Stimulated activated CD4-positive, alpha-beta T cell treated with anti-CD3 and anti-CD28 coated beads, Interleukin-1b, Interleukin-23, amount 100 ng/mL, for 4 hours (primary cell): Measurements from ENCODE around the gene ASH1L.
"Not testable (repeated sequence)": the region's sequence is repeated elsewhere in the genome, so short reads cannot be mapped to it uniquely, and the experiment has no call there.

Experiments used
- DNase-seq, 2 donors: peaks; one replicate each; pipeline ENCODE4 v3.0.0-alpha.2; 2020; ENCODE audit warnings: low read depth in 2 of 2

ASH1L gene

GRCh38 chr1:155308493-155309422 lies 253.8 kb downstream of the ASH1L start, which contains the start of gene FDPS:
Gene FDPS (plus strand): TSS chr1:155308866. CDS start chr1:155309790, 924 bp downstream.
- peak; percentile 91 to 95 for DNase-seq

- no peak for DNase-seq
Observed at GRCh38 chr1:155307247-155307740, 255.3 kb downstream of the ASH1L start.

GRCh38 chr1:155305881-155306391 lies 256.7 kb downstream of the ASH1L start:
- no peak for DNase-seq

- no peak for DNase-seq
Observed at GRCh38 chr1:155304558-155305063, 258.0 kb downstream of the ASH1L start.

- DNase-seq: no peak
Observed at GRCh38 chr1:155301342-155301841, 261.2 kb downstream of the ASH1L start, which contains the start of gene PKLR. Gene PKLR (minus strand): TSS chr1:155301438. CDS start chr1:155301395, 43 bp downstream.

GRCh38 chr1:155300553-155301329 lies 261.9 kb downstream of the ASH1L start:
- no peak for DNase-seq

- no peak for DNase-seq
Observed at GRCh38 chr1:155300024-155300423, 262.6 kb downstream of the ASH1L start.

DNA sequence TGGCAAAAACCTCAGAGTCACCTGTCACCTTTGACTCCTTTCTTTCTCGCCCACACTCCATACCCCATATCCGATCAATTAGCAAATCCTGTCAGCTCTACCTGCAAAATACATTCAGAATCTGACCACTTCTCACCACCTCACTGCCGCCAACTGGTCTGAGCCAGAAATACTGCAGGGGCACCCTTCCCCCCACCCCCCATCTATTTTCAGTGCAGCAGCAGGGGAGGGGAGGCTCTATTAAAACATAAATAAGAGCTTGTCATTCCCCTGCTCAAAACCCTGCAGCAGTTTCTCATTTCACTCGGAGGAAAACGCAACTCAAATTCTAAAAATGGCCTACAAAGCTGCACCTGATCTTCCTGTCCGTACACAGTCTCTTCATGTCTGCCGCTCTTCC lies 265.2 kb downstream of the ASH1L start:
- DNase-seq: no peak

- DNase-seq: no peak
Observed at GRCh38 chr1:155296661-155297060, 265.9 kb downstream of the ASH1L start.

DNA sequence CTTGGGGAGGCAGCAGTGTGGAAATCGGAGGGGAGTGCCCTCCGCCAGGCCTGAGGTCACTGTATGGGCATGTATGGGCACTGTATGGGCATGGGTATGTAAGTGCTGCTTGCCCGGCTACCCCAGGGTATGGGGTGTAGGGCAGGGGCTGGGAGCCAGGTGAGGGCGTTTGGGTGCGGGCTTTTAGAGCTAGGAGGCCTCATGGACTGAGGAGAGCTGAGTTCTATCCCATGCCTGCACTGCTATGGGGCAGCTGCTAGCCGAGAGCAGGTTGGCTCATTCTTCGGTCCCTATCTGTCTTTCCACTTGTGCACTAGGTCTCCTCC lies 266.7 kb downstream of the ASH1L start:
- DNase-seq: no peak

DNA sequence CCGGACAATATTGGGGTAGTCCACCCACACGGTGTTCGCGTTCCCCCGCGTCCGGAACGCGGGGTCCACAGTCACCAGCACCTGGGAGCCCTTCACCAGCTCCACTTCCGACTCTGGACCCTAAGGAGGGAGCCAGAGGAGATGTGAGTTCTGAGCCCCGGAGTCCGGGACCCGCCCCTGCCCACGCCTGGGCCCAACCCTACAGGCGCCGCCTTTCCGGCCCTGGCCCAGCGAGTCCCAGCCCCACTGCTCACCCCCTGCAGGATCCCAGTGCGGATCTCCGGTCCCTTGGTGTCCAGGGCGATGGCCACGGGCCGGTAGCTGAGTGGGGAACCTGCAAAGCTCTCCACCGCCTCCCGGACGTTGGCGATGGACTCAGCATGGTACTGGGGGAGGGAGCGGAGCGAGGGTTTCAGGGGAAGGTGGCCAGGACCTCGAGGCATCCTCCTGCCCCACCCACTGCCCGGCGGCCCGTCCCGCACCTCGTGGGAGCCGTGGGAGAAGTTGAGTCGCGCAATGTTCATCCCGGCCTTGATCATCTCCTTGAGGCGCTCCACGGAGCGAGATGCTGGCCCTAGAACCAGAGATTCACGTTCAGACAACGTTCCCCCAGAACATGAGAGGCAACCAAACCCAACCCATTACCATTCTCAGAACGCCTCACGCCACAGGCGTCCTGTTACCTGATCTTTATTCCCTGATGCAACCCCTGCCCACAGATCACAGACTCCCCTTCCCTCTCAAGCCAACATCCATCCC lies 267.2 kb downstream of the ASH1L start:
- DNase-seq: no peak

DNA sequence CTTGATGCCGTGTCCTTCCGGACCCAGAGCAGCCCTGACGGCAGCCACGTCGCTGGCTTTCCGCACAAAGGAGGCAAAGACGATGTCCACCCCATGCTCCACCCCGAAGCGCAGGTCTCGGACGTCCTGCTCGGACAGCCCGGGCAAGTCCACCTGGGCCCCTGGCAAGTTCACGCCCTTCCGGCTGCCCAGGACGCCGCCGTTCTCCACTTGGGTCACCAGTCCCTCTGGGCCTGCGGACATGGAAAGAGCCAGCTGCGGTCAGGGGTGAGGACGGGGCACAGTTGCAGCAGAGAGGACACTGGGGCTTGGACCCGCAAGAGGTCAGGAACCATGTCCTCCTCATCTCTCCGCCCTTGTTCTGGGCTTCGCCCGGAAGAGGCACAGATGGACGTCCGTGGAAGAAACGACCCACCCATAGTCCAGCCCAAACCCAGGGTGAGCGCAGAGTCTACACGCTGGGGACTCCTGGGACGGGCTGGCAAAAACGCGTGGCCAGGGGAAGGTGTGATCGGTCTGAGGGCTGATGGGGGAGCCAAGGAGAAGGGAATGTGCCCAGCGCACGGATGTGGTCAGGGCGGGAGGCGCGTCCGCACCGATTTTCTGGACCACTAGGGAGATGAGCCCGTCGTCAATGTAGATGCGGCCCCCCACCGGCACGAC lies 268.0 kb downstream of the ASH1L start:
- DNase-seq: no peak

DNA sequence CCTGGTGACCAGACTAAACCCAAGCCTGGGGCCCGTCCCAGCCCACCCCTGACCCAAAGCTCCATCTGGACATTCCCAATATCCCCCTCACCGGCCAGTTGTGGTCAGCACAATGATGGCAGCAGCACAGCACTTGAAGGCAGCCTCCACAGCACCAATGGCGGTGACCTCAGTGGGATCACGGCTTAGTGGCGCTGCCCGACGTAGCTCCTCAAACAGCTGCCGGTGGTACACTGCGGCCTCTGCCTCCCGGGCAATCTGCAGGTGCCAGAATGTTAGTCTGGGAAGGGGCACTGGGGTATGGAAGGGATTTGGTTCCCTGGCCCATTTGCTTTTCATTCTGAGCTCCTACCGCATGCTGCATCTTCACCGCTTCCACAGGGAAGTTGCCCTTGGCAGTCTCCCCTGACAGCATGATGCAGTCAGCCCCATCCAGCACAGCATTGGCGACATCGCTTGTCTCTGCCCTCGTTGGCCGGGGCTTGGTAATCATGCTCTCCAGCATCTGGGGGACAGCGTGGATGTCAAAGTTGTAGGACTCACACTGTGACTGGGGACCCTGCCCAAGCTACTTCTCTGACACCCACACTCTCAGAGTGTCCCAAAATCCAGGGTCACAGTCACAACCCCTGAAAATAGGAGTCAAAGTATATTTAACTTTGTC lies 269.4 kb downstream of the ASH1L start:
- no peak for DNase-seq

GRCh38 chr1:155291006-155291405 lies 271.6 kb downstream of the ASH1L start:
- DNase-seq: not testable (repeated sequence)

GRCh38 chr1:155287987-155288543 lies 274.5 kb downstream of the ASH1L start:
- no peak for DNase-seq

DNA sequence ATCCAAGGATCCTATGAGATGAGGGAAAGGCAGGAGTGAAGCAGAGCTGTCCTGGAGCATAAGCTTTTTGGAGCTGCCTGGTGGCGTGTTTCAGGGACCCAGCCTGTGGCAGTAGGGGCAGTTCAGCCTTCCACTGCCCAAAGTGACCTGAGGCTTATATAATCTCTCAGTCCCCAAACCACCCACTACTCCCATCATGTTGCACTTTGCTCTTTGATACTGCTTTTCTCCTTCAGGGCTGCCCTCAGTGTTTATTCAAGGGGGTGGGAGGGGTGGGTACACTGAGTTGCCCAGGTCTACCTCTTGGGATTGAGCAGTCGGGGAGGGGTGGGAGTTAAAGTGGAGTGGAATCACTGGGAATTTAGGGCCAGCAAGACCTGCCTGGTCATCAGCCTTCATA lies 276.1 kb downstream of the ASH1L start:
- no peak for DNase-seq

DNA sequence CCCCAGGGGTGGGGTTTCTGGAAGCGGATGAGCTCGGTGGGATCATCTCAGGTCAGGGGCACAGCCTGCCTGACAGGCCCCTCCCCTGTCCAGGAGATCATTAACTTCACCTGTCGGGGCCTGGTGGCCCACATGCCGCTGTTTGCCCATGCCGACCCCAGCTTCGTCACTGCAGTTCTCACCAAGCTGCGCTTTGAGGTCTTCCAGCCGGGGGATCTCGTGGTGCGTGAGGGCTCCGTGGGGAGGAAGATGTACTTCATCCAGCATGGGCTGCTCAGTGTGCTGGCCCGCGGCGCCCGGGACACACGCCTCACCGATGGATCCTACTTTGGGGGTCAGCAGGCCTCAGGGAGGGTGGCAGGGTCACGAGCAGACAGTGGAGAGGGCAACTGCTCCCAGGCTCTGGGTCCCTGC lies 277.0 kb downstream of the ASH1L start:
- DNase-seq: no peak
